Fibroblast of lung (primary cell): ENCODE measurements around the gene JARID2. TPM values are rescaled to one million over a fixed set of nuclear protein-coding genes. Genes with fewer than 3 reads are reported as not detected.

ENCODE experiments used
- DNase-seq, 2 donors: peaks; one replicate each; pipeline versions ENCODE4 v3.0.0 to v3.0.0-alpha.2; 2010; ENCODE audit warnings: low read depth in 2 of 2
- H2AFZ ChIP-seq: 2 replicates; pipeline ENCODE4 v1.5.1; 2012; ENCODE audit warnings: low read length, control low read depth, inconsistent platforms
- H3K27ac ChIP-seq: 2 replicates; pipeline ENCODE4 v1.5.1; 2011; ENCODE audit warnings: low read length, control low read depth; ENCODE audit not compliant: insufficient read depth
- H3K27me3 ChIP-seq: 2 replicates; pipeline ENCODE4 v1.5.1; 2011; ENCODE audit warnings: mild to moderate bottlenecking, low read length; ENCODE audit not compliant: control insufficient read depth, insufficient read depth
- H3K36me3 ChIP-seq: 2 replicates; pipeline ENCODE4 v1.5.1; 2011; ENCODE audit warnings: low read length; ENCODE audit not compliant: control insufficient read depth, insufficient read depth
- H3K4me1 ChIP-seq: 2 replicates; pipeline ENCODE4 v1.5.1; 2011; ENCODE audit warnings: low read length; ENCODE audit not compliant: control insufficient read depth, insufficient read depth; ENCODE audit errors: extremely low read depth
- H3K4me2 ChIP-seq: 2 replicates; pipeline ENCODE4 v1.5.1; 2011; ENCODE audit warnings: low read length, control low read depth; ENCODE audit not compliant: insufficient read depth; ENCODE audit errors: extremely low read depth
- H3K4me3 ChIP-seq, 4 experiments: fragments of 200-600 bp in 1 of 4; sonication (generic) in 1 of 4; replicated peaks in 1 of 4; 2 replicates each; pipeline ENCODE4 v1.5.1; 2011 to 2016; ENCODE audit warnings: low read length in 4 of 4, low read depth in 3 of 4, mild to moderate bottlenecking in 3 of 4, control low read depth in 2 of 4, inconsistent platforms in 1 of 4, mixed read lengths in 1 of 4; ENCODE audit not compliant: insufficient read depth in 1 of 4; ENCODE audit errors: control extremely low read depth in 1 of 4
- H3K79me2 ChIP-seq: 2 replicates; pipeline ENCODE4 v1.5.1; 2012; ENCODE audit warnings: mild to moderate bottlenecking, low read length, inconsistent platforms; ENCODE audit not compliant: control insufficient read depth, insufficient read depth
- H3K9ac ChIP-seq: 2 replicates; pipeline ENCODE4 v1.5.1; 2011; ENCODE audit warnings: mild to moderate bottlenecking, low read length, control low read depth; ENCODE audit not compliant: insufficient read depth
- H3K9me3 ChIP-seq: 2 replicates; pipeline ENCODE4 v1.5.1; 2012; ENCODE audit warnings: low read depth, low read length; ENCODE audit not compliant: control insufficient read depth, insufficient read depth
- H4K20me1 ChIP-seq: 2 replicates; pipeline ENCODE4 v1.5.1; 2011; ENCODE audit warnings: low read length; ENCODE audit not compliant: control insufficient read depth, insufficient read depth; ENCODE audit errors: extremely low read depth
- EZH2 ChIP-seq: IDR thresholded peaks from 2 replicates; pipeline ENCODE4 v1.5.1; 2012; ENCODE audit warnings: low read length, control low read depth, mild to moderate bottlenecking; ENCODE audit errors: missing control alignments
- polyA plus RNA-seq, 2 donors: library from polyadenylated mRNA; depleted of rRNA in 1 of 2; stranded (reverse) in 1 of 2; unstranded in 1 of 2; fragments of >200 nt; gene quantifications; 2 replicates each; pipeline ENCODE4 v1.2.1, GENCODE V29; 2011 to 2012; ENCODE audit warnings: missing spikeins in 1 of 2
- total RNA-seq: library from RNA; depleted of rRNA; stranded (reverse); fragments of >200 nt; gene quantifications from 2 replicates; pipeline ENCODE4 v1.2.1, GENCODE V29; 2014
- TF ChIP-seq, protein P1 (sequence below), 2 donors: IDR thresholded peaks in 1 of 2; conservative IDR thresholded peaks in 1 of 2; 1 replicate in 1 of 2; 2 replicates in 1 of 2; pipeline ENCODE4 v1.5.1; 2011 to 2012; ENCODE audit warnings: low read length in 2 of 2, control low read depth in 1 of 2, inconsistent platforms in 1 of 2, low read depth in 1 of 2, mild to moderate bottlenecking in 1 of 2

The JARID2 gene
- total and polyA plus RNA-seq, 2 donors (not counting 1 experiment from before 2014, with no cell fraction given): 5.0 to 8.2 TPM

DNA sequence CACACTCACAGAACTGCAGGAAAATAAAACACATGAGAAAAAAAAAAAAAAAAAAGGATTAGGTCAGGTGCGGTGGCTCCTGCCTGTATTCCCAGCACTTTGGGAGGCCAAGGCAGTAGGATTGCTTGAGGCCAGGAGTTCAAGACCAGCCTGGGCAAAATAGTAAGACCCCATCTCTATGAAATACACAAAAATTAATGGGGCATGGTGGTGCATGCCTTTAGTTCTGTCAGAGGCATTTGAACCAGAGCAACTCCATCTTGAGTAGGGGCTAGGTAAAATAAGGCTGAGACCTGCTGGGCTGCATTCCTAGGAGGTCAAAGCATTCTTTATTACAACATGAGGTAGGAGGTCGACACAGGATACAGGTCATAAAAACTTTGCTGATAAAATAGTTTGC lies 39.0 kb upstream of the JARID2 start:
- H3K9ac ChIP-seq: no peak overlapping the region
- H3K9me3 ChIP-seq: no peaks in the 10 kb centered on the region
- H2AFZ ChIP-seq: no peak overlapping the region
- no peaks in the 10 kb centered on the region for H4K20me1 ChIP-seq
- TF ChIP-seq, protein P1, sequence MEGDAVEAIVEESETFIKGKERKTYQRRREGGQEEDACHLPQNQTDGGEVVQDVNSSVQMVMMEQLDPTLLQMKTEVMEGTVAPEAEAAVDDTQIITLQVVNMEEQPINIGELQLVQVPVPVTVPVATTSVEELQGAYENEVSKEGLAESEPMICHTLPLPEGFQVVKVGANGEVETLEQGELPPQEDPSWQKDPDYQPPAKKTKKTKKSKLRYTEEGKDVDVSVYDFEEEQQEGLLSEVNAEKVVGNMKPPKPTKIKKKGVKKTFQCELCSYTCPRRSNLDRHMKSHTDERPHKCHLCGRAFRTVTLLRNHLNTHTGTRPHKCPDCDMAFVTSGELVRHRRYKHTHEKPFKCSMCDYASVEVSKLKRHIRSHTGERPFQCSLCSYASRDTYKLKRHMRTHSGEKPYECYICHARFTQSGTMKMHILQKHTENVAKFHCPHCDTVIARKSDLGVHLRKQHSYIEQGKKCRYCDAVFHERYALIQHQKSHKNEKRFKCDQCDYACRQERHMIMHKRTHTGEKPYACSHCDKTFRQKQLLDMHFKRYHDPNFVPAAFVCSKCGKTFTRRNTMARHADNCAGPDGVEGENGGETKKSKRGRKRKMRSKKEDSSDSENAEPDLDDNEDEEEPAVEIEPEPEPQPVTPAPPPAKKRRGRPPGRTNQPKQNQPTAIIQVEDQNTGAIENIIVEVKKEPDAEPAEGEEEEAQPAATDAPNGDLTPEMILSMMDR (conservative IDR thresholded peaks at IDR 0.05 in 1 of 2, IDR thresholded peaks at IDR 0.05 in 1 of 2; ENCODE audit: low read depth in 1 of 2, low read length in 2 of 2): no peak
- no peak for TF ChIP-seq EZH2
- no peaks in the 10 kb centered on the region for H3K79me2 ChIP-seq
- H3K27ac ChIP-seq: no peak overlapping the region
- no peaks in the 10 kb centered on the region for H3K27me3 ChIP-seq
- H3K4me2 ChIP-seq: no peak overlapping the region
- H3K4me1 ChIP-seq: no peaks in the 10 kb centered on the region
- no peaks in the 10 kb centered on the region for H3K36me3 ChIP-seq
- no peak overlapping the region for H3K4me3 ChIP-seq
- DNase-seq: no peak

DNA sequence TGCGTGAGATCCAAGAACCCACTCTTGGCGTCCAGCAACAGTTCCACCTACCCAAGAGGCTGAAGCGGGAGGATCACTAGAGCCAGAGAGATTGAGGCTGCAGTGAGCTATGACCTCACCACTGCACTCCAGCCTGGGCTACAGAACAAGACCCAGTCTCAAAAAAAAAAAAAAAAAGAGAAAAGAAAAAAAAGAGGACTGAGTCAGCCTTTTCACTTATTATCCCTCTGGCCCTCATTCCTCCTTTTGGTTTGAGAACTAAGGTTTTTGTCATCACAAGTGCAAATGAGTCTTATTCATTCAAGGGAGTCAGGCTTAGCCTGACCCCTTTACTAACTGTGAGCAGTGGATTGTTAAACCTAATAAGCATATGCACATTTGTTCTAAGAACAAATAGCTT lies 37.9 kb upstream of the JARID2 start:
- DNase-seq: peak; percentile 12 to 79
- Histone ChIP-seq H2AFZ (no peak overlapping the region), H3K27me3 (no peaks in the 10 kb centered on the region), H3K4me3 (no peak overlapping the region), H3K4me1 (no peaks in the 10 kb centered on the region), H3K4me2 (no peak overlapping the region), H3K79me2 (no peaks in the 10 kb centered on the region), H3K9ac (no peak overlapping the region), H3K9me3 (no peaks in the 10 kb centered on the region), H4K20me1 (no peaks in the 10 kb centered on the region), H3K27ac (no peak overlapping the region), H3K36me3 (no peaks in the 10 kb centered on the region)
- TF ChIP-seq EZH2: no peak
- TF ChIP-seq, protein P1 (conservative IDR thresholded peaks at IDR 0.05 in 1 of 2, IDR thresholded peaks at IDR 0.05 in 1 of 2; ENCODE audit: low read depth in 1 of 2, low read length in 2 of 2): no peak

DNA sequence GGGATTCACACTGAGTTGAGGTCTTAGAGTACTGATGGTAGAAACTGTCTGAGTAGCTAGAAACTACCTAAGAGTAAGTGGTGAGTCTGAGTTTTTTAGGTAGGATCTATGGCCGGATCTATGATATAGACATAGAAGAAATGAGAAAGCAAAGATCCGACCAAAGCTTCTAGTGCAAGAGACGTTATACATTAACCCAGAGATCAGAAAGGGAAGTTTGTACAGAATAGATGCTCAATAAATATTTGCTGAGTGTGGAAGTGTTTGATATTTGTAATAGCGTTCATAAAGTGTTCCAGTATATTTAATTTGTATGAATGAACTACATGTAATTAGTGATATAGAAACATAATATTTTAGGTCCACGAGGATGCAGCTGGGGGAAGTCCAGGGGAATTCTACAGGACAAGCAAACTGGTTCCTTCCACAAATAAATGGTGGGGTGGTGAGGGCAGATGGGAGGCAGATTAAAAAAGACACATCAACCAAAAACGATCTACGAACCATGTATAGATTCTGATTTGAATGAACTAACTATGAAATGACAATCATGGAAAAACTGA lies 31.9 kb upstream of the JARID2 start:
- no peak for DNase-seq
- Histone ChIP-seq H3K4me3 (no peak overlapping the region), H4K20me1 (no peaks in the 10 kb centered on the region), H3K4me2 (no peak overlapping the region), H3K4me1 (no peaks in the 10 kb centered on the region), H3K27ac (no peak overlapping the region), H2AFZ (no peak overlapping the region), H3K79me2 (no peaks in the 10 kb centered on the region), H3K9ac (no peak overlapping the region), H3K36me3 (no peaks in the 10 kb centered on the region), H3K27me3 (no peaks in the 10 kb centered on the region), H3K9me3 (no peaks in the 10 kb centered on the region)
- no peak for TF ChIP-seq EZH2
- TF ChIP-seq, protein P1 (conservative IDR thresholded peaks at IDR 0.05 in 1 of 2, IDR thresholded peaks at IDR 0.05 in 1 of 2; ENCODE audit: low read depth in 1 of 2, low read length in 2 of 2): no peak
